CD4-positive, alpha-beta T cell treated with Interleukin-6 at 100 ng/mL for 8 hours (primary cell): ENCODE measurements around the gene ZNF18.

Experiments used
- DNase-seq: peaks from one replicate; pipeline ENCODE4 v3.0.0-alpha.2; 2020; ENCODE audit warnings: mixed read lengths, low spot score

Gene ZNF18, protein sequence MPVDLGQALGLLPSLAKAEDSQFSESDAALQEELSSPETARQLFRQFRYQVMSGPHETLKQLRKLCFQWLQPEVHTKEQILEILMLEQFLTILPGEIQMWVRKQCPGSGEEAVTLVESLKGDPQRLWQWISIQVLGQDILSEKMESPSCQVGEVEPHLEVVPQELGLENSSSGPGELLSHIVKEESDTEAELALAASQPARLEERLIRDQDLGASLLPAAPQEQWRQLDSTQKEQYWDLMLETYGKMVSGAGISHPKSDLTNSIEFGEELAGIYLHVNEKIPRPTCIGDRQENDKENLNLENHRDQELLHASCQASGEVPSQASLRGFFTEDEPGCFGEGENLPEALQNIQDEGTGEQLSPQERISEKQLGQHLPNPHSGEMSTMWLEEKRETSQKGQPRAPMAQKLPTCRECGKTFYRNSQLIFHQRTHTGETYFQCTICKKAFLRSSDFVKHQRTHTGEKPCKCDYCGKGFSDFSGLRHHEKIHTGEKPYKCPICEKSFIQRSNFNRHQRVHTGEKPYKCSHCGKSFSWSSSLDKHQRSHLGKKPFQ

GRCh38 chr17:11997147-11997971 lies at the start of gene ZNF18:
Gene ZNF18 (minus strand): TSS chr17:11997475. CDS start chr17:11992829, 4,646 bp downstream.
- DNase-seq: peak; percentile 95

- DNase-seq: no peak
Observed at GRCh38 chr17:12046786-12047185, 49.5 kb upstream of the ZNF18 start.

- DNase-seq: no peak
Observed at GRCh38 chr17:12043702-12044101, 46.4 kb upstream of the ZNF18 start.

DNA sequence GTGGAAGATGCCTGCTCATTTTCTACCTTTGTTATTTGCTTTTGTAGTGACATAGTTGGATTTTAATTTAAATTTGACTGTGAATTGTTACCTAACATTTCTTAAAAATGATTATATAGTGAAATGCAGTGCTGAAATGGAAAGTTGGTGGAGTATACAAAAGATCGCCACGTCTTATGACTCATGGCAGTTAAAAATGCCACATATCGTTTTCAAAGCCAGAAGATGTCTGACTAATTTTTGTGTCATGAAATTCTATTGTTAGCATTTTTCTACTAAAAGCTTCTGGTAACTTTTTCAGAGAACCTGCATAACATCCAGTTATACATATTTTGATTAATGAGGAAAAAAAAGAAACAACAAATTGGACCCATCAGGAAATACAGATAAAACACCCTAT lies 44.0 kb upstream of the ZNF18 start:
- no peak for DNase-seq

DNA sequence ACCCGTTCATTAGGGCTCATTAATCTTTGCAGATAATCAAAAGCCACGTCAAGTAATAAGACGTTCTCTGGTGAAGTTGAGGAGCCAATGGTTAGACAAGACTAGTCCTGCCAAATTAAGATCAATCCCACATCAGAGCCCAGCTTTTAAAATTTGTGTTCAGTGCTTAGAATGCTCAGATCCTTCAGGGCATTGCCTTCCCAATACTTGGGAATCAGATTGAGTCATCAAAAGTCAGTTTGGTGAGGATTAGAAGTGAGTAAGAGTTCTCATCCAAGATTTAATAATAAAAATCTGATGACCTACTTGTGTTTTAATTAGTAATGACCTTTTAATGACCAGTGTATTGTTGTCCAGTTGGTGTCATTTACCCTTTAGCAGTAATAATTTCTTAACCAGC lies 43.2 kb upstream of the ZNF18 start:
- DNase-seq: no peak

DNA sequence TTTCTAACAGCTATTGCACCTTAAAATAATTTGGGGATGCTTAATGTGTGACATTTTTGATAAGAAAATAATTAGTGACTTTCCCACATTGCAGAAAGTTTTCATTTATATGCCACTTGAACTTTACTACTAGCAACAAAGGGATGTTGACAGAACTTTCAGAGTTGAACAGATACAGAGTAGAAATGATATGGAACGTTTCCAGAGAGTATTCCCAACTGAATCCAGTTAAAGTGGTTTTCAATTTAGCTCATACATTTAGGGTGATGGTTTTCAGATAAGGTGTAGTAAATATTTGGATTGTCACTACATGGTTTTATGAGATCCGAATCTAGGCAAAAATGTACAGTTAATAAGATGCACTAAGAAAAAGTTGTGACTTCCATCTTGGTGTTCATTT lies 40.7 kb upstream of the ZNF18 start:
- DNase-seq: no peak

- no peak for DNase-seq
Observed at GRCh38 chr17:12035673-12036072, 38.4 kb upstream of the ZNF18 start.

DNA sequence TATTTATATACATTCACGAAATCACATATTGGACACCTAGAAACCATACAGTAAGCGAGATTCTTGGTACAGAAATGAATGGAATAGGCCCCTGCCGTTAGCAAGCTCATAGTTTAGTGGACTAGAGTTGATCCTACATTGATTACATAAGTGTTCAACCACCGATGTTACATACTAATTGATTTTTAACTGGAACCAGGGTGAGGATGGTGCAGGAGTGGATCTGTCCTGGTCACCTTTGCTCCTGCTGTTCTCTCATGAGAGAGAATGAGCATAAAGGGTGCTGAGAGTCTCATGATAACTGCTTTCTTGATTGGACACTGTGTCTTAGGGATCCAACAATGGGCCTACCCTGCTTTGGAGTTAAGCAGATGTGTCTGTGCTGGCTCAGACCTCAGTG lies 37.3 kb upstream of the ZNF18 start:
- DNase-seq: no peak

GRCh38 chr17:12028611-12029010 lies 31.3 kb upstream of the ZNF18 start:
- no peak for DNase-seq

DNA sequence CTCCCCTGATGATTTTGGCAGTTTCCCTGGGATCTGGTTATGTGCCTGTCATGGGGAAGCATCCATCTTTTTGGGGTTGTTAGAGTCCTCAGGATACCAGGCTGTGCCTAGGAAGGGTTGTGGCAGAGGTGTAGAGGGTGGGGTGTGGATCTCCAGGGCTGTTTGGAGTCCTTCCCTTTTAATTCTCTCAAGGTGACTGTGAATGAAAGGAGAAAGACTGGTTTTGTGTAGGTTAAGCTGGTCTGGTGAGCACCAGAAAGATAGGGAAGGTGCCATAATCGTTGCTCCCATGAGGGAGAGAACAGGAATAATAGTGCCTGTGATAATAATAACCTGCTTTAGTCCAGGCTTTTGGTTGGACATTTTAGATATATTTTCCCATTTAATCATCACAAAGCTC lies 30.4 kb upstream of the ZNF18 start:
- no peak for DNase-seq

GRCh38 chr17:12024327-12024726 lies 27.1 kb upstream of the ZNF18 start:
- no peak for DNase-seq

DNA sequence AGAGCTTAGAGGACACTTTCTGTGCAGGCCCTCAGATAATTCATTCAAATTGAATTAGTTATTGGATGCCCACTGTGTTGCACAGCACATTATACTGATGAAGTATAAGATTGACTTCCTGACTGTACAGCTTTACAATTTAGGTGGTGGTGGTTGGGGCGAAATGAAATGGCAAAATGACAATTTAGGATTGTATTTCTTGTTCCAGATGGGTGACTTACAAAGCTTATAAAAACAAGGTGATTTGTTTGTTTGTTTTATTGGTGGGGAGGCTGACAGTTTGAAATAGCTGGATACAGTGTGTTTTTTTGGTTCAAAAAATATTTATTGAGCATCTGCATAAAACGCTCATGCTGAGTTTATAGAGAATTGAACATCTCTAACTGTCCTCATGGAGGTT lies 25.0 kb upstream of the ZNF18 start:
- no peak for DNase-seq

- DNase-seq: no peak
Observed at GRCh38 chr17:12021623-12022140, 24.4 kb upstream of the ZNF18 start.

GRCh38 chr17:12020642-12021622 lies 23.7 kb upstream of the ZNF18 start, which contains the start of gene MAP2K4:
Gene MAP2K4 (plus strand): TSS chr17:12020877. CDS start chr17:12020887, 10 bp downstream.
- DNase-seq: peak; percentile 92

DNA sequence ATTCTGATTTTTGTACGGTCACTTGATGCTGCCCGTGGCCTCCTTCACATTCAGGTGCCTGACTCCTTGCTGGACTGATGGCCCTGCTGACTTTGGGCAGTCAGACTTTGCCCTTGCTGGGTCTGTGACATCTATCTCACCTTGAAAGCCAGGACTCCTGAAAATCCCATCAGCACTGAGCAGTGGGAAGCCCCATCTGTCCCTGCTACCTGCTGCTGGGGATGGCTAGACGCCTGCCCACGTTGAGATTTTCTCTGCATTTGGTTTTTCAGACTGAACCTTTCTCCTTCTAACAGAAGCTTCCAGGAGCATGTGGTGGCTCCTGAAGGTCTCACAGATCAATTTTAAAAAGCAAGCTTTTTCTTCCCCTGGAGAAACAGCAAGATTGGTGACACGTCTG lies 10.2 kb upstream of the ZNF18 start:
- no peak for DNase-seq

- no peak for DNase-seq
Observed at GRCh38 chr17:11999696-12000095, 2.4 kb upstream of the ZNF18 start.

DNA sequence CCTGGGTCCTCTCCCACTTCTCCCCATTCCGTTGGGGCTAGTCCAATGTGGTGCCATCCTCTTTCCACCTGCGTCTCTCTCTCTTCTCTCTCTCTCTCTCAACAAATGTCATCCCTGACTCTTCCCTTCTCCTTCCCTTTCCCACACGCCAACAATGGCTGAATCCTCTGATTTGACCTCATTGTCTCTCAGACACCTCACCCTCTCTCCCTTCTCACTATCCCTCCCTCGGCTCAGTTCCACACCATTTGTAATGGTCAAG lies 628 bp upstream of the ZNF18 start:
- no peak for DNase-seq

DNA sequence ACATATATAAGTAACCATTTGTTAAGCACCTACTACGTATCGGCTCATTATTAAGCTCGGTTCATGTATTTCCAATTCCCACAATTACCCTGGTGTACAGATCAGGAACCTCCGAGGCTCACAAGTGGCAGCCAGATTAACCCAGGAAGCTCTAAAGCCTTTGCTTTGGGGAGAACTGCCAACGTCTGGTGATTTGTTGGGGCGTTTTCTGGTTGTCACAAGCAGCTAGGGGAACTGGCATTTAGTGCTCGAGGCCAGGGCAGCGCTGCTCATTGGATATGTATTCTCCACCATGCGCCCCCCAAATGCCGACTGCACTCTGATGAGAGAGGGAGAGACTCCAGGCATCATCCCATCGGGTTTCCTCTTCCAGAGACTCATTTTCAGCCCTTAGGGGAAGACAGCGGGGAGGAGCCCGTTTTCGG lies 541 bp downstream of the ZNF18 start:
- DNase-seq: peak; percentile 18

DNA sequence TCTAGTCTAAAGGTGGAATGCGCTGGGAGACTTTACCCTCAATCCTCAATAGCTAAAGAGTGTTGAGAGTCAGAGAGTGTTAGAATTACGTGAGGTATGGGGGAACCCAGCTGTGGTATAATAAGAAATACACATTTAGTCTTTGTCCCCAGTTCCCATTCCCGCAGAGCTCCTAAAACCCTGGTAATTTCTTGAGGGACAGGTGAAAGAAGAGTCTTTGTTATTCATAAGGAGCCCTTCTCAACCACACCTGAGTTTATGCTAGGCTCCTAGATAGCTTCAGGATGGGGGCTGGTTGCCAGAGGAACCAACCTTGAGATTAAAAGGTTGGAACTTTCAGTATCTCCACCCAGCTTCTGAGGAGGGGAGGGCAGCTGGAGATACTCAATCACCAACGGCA lies 5.8 kb downstream of the ZNF18 start:
- DNase-seq: no peak

DNA sequence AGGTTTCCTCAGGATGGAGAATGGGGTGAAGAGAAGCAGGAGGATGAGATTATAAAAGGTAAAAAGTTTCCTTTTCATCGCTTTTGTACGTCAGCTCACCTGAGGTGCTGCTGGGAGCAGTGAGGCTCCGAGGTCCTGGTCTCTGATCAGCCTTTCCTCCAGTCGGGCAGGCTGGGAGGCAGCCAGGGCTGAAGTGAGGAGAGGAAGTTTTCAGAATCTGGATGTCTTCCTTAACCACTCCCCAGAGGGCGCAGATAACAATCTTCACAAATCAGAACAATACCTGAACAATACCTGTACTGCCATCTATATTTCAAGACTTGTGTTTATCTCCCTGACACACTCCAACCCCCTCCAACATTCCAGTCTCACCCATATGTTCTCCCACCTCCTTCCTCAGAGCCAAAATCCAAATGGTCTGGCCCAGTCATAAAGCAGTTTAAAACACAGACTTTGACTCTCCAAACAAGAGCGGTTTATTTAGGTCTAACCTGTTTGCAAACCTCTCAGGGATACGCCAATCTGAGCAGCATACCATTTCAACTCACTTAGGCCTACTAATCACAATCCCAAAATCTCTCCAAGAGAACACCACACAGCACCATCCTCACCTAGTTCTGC lies 6.8 kb downstream of the ZNF18 start:
- DNase-seq: no peak

DNA sequence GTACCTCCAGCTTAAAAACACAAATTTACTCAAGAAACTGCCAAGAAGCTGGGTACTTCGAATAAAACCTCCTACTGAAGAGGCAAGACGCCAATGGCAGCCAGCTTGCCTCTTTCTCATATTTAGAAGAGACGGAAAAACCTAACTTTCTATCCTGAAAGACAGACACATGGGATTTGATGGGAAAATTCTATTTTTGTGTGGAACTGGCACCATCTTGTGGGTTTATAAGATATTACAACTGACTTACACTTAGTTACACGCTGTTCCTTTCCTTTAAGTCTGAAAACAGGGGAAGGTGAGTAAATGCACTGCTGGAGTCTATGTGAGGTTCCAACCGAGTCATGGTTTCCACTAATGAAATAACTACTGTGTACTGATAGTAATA lies 10.3 kb downstream of the ZNF18 start:
- no peak for DNase-seq
